Astrocyte (in vitro differentiated cells and primary cell): ENCODE data around the gene ACTL6A.

Experiments
- CTCF ChIP-seq: IDR thresholded peaks from 2 replicates; pipeline ENCODE4 v1.5.1; 2011; ENCODE audit warnings: low read depth, mild to moderate bottlenecking, inconsistent platforms, low read length, moderate library complexity; ENCODE audit not compliant: insufficient read depth
- EZH2 ChIP-seq: IDR thresholded peaks from 2 replicates; pipeline ENCODE4 v1.6.1; 2012; ENCODE audit warnings: mild to moderate bottlenecking, low read length, inconsistent platforms; ENCODE audit not compliant: insufficient read depth

- TF ChIP-seq CTCF (no peak), EZH2 (no peak)
These were observed at the start of gene ACTL6A for GRCh38 chr3:179562591-179563270.
